HEK293T (cell line): ENCODE data around the gene SLC4A1.

Source experiments
- CTCF ChIA-PET: fragments of 350-600 bp; formaldehyde crosslinking; extraction: SDS; loops from one replicate; lab custom pipeline; 2021; ENCODE audit warnings: antibody characterized with exemption, inconsistent platforms; lab: Yijun Ruan, JAX
- POLR2A ChIA-PET: fragments of 350-600 bp; formaldehyde crosslinking; extraction: SDS; loops from one replicate; lab custom pipeline; 2020; ENCODE audit warnings: antibody characterized with exemption, inconsistent platforms; lab: Yijun Ruan, JAX
- DNase-seq: peaks from one replicate; pipeline ENCODE4 v3.0.0; 2012; ENCODE audit warnings: mixed read lengths; ENCODE audit errors: extremely low spot score
- ARNT ChIP-seq: fragments of 450-650 bp; IDR thresholded peaks from 2 replicates; pipeline ENCODE4 v1.6.1; 2017; ENCODE audit warnings: mild to moderate bottlenecking
- BHLHE40 ChIP-seq: fragments of 450-650 bp; IDR thresholded peaks from 2 replicates; pipeline ENCODE4 v1.6.1; 2016; ENCODE audit warnings: mild to moderate bottlenecking, moderate library complexity, borderline replicate concordance
- CTBP1 ChIP-seq: fragments of 450-650 bp; IDR thresholded peaks from 2 replicates; pipeline ENCODE4 v1.6.1; 2016; ENCODE audit warnings: borderline replicate concordance
- ELF4 ChIP-seq: fragments of 450-650 bp; IDR thresholded peaks from 2 replicates; pipeline ENCODE4 v1.6.1; 2017; ENCODE audit warnings: antibody characterized with exemption
- FOXA1 ChIP-seq: fragments of 450-650 bp; IDR thresholded peaks from 2 replicates; pipeline ENCODE4 v1.6.1; 2016; ENCODE audit warnings: mild to moderate bottlenecking
- FOXK2 ChIP-seq: fragments of 450-650 bp; IDR thresholded peaks from 2 replicates; pipeline ENCODE4 v1.6.1; 2016; ENCODE audit warnings: mild to moderate bottlenecking
- FOXM1 ChIP-seq: fragments of 450-650 bp; IDR thresholded peaks from 2 replicates; pipeline ENCODE4 v1.6.1; 2017; ENCODE audit warnings: mild to moderate bottlenecking, borderline replicate concordance
- HDGF ChIP-seq: fragments of 450-650 bp; IDR thresholded peaks from 2 replicates; pipeline ENCODE4 v1.6.1; 2017; ENCODE audit warnings: antibody characterized with exemption, borderline replicate concordance
- L3MBTL2 ChIP-seq: fragments of 450-650 bp; conservative IDR thresholded peaks from 2 replicates; pipeline ENCODE4 v1.6.1; 2016; ENCODE audit warnings: mild to moderate bottlenecking
- LEF1 ChIP-seq: fragments of 450-650 bp; IDR thresholded peaks from 2 replicates; pipeline ENCODE4 v1.6.1; 2017; ENCODE audit warnings: mild to moderate bottlenecking, borderline replicate concordance
- NFRKB ChIP-seq: fragments of 450-650 bp; IDR thresholded peaks from 2 replicates; pipeline ENCODE4 v1.6.1; 2016; ENCODE audit warnings: mild to moderate bottlenecking, moderate library complexity
- SP1 ChIP-seq: fragments of 450-650 bp; IDR thresholded peaks from 2 replicates; pipeline ENCODE4 v1.6.1; 2017
- SUZ12 ChIP-seq: fragments of 450-650 bp; IDR thresholded peaks from 2 replicates; pipeline ENCODE4 v1.6.1; 2016; ENCODE audit warnings: mild to moderate bottlenecking
- TARDBP ChIP-seq: fragments of 450-650 bp; IDR thresholded peaks from 2 replicates; pipeline ENCODE4 v1.6.1; 2016
- ZNF384 ChIP-seq: fragments of 450-650 bp; IDR thresholded peaks from 2 replicates; pipeline ENCODE4 v1.6.1; 2016
- TF ChIP-seq, protein P1 (sequence below): fragments of 450-650 bp; IDR thresholded peaks from 2 replicates; pipeline ENCODE4 v1.6.1; 2016

Gene SLC4A1

DNA sequence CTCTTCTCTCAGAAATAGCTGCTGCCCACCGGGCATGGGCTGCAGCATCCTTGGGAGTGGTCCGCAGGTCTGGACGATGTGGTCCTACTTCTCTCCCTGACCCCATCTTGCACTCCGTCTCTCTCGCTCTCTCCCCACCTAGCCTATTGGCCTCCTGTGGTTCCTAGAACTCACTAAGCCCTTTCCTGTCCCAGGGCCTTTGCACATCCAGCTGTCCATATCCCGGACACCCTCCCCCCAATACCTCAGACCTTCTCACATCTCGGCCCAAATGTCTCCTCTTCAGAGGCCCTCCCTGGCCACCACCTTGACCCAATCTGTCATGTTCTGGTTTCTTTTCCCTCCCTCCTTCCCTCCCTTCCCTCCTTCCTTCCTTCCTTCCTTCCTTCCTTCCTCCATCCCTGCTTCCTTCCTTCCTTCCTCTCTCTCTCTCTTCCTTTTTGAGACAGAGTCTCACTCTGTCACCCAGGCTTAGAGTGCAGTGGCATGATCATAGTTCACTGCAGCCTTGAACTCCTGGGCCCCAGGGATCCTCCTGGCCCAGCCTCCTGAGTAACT lies 4.5 kb downstream of the SLC4A1 start:
- TF ChIP-seq CTBP1 = no peak
- no peak for TF ChIP-seq FOXM1
- no peak for TF ChIP-seq BHLHE40
- no peak for TF ChIP-seq ZNF384
- no peak for TF ChIP-seq FOXA1
- no peak for DNase-seq
- CTCF ChIA-PET = no interaction called here
- POLR2A ChIA-PET = interaction anchor here (0.5 to 1.1 kb wide), 2 partner anchors 46 to 48 kb away, joined by 3 to 4 read pairs; no protein-coding TSS in a partner anchor

DNA sequence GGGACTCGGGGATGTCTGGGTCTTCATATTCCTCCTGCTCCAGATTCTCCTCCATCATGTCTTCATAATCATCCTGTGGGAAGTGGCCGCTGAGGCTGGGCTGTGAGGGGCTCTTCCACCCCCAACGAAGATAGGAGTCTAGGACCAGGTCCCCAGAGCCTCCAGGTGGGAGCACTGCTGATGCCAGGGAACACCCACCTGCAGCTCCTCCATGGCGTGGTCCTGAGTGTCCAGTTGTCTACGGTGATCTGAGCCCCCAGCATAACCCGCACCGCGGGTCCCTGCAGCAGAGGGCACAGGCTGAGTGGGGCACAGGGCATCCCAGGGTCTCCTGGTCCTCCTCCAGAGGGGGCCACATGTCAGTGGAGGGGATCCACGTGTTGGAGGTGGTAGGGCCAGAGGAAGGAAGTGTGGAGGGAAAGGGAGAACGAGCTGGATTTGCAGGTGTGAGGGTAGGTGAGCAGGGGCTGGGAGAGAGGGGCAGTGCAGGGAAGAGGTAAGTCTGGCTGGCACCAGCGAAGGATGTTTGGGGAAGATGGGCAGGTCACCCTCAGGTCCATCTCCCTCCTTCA lies 5.2 kb downstream of the SLC4A1 start:
- TF ChIP-seq FOXA1 = no peak
- no peak for TF ChIP-seq BHLHE40
- TF ChIP-seq ARNT = no peak
- no peak for TF ChIP-seq SP1
- no peak for TF ChIP-seq LEF1
- no peak for TF ChIP-seq ELF4
- no peak for TF ChIP-seq NFRKB
- no peak for TF ChIP-seq TARDBP
- no peak for TF ChIP-seq FOXM1
- no peak for TF ChIP-seq FOXK2
- TF ChIP-seq ZNF384 = no peak
- no peak for TF ChIP-seq CTBP1
- ChIA-PET CTCF (no interaction called here), POLR2A (interaction anchor here (0.9 to 1.1 kb wide), 2 partner anchors 49 kb away, joined by 4 read pairs; no protein-coding TSS in a partner anchor)
- no peak for DNase-seq

DNA sequence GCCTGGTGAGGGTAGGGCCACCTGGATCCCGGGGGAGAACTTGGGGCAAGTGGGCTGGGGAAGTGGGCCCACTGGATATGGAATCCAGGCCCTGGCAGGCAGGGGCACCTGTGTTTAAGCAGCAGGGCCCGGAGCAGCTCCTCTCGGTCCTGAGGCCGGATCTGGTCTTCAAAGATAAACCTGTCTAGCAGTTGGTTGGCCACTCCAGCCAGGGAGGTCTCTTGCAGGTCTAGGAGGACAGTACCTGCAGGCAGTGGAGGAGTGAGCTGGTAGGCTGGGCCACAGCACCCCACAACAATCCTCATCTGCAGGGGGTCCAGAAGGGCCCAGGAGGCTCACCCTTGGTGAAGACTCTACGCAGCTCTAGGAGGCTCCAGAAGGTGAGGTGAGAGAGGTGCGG lies 7.6 kb downstream of the SLC4A1 start:
- POLR2A ChIA-PET = no interaction called here
- TF ChIP-seq FOXM1 = no peak
- TF ChIP-seq FOXK2 = no peak
- TF ChIP-seq LEF1 = no peak
- no peak for TF ChIP-seq L3MBTL2
- TF ChIP-seq BHLHE40 = no peak
- no peak for TF ChIP-seq ARNT
- no peak for TF ChIP-seq HDGF
- no peak for TF ChIP-seq ZNF384
- TF ChIP-seq SP1 = no peak
- TF ChIP-seq, protein P1, sequence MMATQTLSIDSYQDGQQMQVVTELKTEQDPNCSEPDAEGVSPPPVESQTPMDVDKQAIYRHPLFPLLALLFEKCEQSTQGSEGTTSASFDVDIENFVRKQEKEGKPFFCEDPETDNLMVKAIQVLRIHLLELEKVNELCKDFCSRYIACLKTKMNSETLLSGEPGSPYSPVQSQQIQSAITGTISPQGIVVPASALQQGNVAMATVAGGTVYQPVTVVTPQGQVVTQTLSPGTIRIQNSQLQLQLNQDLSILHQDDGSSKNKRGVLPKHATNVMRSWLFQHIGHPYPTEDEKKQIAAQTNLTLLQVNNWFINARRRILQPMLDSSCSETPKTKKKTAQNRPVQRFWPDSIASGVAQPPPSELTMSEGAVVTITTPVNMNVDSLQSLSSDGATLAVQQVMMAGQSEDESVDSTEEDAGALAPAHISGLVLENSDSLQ = no peak
- no peak for TF ChIP-seq NFRKB
- TF ChIP-seq ELF4 = no peak
- TF ChIP-seq TARDBP = no peak
- TF ChIP-seq CTBP1 = no peak
- TF ChIP-seq FOXA1 = no peak
- TF ChIP-seq SUZ12 = no peak
- CTCF ChIA-PET = interaction anchor here (1.1 kb wide), 1 partner anchor 18 kb away, joined by 4 read pairs; no protein-coding TSS in a partner anchor
- no peak for DNase-seq

DNA sequence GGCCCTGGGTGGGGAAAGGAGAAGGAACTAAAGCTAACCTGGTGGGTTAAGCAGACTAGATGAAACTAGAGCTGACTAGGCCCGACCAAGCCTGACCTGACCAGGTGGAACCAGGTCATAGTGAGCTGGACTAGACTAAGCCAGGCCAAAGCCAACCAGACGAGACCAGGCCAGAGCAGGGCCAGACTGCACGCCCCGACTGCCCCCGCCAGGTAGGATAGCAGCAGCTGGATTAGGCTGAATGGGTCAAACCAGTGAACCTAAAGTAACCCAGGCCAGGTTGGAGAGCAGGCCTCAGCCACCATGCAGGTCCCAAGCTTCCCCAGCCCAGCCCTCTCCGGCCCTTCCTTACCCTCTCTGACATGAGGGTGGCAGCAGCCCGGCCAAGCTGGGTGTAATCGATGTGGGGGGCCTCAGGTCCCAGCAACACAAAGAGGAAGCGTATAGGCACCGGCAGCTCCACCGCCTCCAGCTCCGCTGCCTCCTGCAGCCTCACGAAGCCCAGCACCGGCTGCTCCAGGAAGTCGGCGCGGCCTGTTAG lies 9.1 kb downstream of the SLC4A1 start:
- TF ChIP-seq TARDBP = no peak
- TF ChIP-seq ARNT = no peak
- TF ChIP-seq, protein P1 = no peak
- TF ChIP-seq SUZ12 = no peak
- no peak for TF ChIP-seq FOXA1
- no peak for TF ChIP-seq L3MBTL2
- TF ChIP-seq ELF4 = no peak
- no peak for TF ChIP-seq FOXK2
- TF ChIP-seq FOXM1 = no peak
- no peak for TF ChIP-seq ZNF384
- no peak for TF ChIP-seq NFRKB
- ChIA-PET CTCF (no interaction called here), POLR2A (interaction anchor here (0.8 to 1.3 kb wide), 2 partner anchors 12 to 87 kb away, joined by 3 to 4 read pairs; partner anchors contain the start of gene GRN)
- DNase-seq = no peak

DNA sequence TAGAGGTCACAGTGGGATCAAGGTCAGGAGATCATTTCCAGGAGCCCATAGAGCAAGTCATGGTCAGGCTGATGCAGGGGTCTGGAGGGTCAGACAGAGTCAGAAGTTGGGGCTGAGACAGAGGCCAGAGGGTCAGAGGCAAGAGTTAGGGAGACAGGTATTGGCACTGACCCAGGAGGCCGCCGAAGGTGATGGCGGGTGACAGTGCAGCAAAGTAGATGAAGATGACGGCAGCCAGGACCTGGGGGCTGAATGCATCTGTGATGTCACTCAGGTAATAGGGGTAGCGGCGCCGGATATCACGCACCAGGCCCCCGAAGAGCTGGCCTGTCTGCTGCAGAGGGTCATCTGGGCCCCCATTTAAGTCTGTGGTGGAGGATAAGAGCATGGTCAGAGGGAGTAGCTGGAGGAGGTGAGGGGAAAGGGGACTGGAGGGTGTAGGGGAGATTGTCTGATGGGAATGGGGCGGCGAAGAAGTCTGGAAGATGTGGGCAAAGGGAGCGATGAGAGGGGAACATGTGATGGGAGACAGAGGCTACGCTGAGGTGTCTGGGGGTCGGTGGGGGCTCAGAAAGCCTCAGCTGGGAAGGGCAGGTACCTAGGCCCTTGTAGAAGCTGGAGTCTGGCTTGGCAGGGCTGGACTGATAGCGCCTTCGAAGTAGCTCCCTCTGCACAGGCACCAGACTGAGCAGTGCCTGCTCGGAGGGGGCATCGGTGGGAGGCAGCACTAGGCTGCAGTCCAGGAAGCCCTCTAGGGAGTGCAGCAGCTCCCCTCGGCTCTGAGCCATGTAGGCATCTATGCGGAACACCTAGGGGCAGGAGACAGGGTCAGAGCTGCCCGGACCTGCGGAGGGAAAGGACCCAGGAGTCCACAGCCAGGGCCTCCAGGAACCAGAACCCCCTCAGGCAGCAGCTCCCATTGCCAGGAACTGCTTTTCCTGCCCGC lies 9.8 kb downstream of the SLC4A1 start:
- TF ChIP-seq ZNF384 (no peak), SUZ12 (no peak)
- ChIA-PET POLR2A (interaction anchor here (1.3 kb wide), 1 partner anchor 11 kb away, joined by 3 read pairs; no protein-coding TSS in a partner anchor), CTCF (no interaction called here)
- no peak for DNase-seq

DNA sequence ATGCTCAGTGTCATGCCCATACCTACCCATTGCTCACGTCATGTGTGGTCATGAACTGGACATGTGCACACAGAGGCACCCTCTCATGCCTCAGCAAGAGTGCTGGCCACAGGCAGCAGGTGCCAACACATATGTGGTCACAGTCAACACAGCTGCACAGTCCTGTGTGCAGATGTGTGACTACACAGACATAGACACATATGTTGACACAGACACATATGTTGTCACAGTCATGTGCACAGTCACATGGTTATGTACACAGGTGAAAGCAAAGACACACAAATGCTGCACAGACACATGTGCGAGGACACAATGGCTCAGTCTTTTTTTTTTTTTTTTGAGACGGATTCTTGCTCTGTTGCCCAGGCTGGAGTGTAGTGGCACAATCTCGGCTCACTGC lies 11.3 kb downstream of the SLC4A1 start:
- TF ChIP-seq FOXK2 (no peak), ZNF384 (no peak), FOXM1 (no peak), CTBP1 (no peak), LEF1 (no peak), HDGF (no peak), BHLHE40 (no peak), ARNT (no peak), ELF4 (no peak), NFRKB (no peak), SP1 (no peak), FOXA1 (no peak), L3MBTL2 (no peak), TARDBP (no peak), SUZ12 (no peak)
- TF ChIP-seq, protein P1 = no peak
- no peak for DNase-seq
- ChIA-PET POLR2A (interaction anchor here (1.2 kb wide), 1 partner anchor 9 kb away, joined by 3 read pairs; no protein-coding TSS in a partner anchor), CTCF (interaction anchor here (0.6 kb wide), 1 partner anchor 28 kb away, joined by 3 read pairs; no protein-coding TSS in a partner anchor)
